Measurements from ENCODE around the gene ZNF638.

The ZNF638 gene

DNA sequence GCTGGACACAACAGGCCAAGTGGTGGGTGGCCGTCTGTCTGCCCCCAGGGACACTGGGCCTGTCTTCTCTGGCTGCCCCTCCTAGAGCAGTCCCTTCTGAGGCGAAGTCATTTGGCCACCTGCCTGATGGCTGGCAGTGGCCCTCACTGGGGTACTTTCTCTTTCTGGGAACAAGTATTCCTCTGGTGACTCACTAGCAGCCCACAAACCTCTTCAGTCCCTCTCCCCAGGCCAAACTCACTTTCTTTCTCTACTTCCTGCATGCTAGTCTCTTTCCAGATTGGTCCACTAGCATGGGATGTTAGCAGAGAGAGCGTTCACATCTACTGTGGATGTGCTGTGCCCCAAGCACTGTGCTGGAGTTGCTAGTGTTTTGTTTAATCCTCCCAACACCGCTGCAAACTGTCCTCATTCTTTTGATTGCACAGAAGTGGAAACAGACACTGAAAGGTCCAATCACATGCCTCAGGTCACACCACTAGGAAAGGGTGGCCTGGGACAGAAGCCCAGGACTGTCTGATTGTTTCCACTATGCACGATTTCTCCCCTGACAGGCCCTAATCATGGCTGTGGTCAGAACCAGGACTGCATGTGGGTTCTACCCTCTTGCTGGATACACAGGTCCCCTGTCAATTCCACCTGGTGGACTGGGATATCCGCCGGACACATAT lies 127.0 kb downstream of the ZNF638 start:
- no peak for DNase-seq

GRCh38 chr2:71459084-71459431 lies 127.5 kb downstream of the ZNF638 start:
- no peak for DNase-seq

GRCh38 chr2:71460056-71460455 lies 128.5 kb downstream of the ZNF638 start:
- DNase-seq = no peak

DNA sequence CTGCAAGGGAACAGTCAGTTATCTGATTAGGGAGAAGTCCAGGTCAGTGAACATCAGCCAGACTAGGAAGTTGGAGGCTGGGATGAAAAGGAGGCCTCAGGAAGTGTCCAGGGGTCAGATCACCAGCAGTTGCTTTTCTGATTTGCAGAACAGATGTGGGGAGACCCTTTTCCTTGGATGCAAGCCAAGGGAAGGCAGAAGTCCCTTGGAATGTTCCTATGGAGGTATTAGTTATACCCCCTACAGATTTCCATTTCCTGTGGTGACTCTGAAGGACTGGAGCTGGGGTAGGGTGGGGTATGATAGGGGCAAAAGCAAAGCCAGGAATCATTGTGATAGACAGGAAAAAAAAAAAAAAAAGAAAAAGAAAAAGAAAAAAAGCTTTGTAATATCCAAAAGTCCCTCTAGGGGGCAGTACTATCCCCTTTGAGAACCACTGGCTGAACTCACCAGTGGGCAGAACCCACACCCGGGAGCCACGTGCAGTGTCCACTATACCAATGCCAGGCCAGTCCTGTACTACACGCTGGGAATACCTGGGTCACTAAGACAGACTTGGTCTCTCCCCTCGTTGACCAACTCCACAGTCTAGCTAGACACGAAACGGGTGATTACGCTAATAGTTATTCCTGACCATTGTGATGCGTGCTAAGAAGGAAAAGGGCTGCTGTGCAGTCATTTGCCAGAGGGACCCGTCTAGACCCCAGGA lies 129.2 kb downstream of the ZNF638 start:
- DNase-seq = no peak

DNA sequence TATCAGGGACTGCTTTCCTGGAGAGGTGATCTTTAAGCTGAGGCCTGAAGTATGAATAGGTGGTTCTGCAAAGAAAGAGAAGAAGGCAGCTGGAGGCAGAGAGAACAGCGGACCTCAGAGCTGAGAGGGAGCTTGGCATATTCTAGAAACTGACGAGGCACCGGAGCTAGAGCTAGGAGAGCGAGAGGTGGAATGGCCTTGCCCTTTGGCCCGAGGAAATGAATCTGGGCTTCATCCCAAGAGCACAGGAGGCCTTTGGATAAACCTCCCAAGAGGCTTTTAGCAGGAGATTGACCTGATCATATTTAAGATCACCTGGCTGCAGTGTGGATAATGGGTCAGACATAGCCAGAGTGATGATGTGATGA lies 129.7 kb downstream of the ZNF638 start:
- DNase-seq = no peak

DNA sequence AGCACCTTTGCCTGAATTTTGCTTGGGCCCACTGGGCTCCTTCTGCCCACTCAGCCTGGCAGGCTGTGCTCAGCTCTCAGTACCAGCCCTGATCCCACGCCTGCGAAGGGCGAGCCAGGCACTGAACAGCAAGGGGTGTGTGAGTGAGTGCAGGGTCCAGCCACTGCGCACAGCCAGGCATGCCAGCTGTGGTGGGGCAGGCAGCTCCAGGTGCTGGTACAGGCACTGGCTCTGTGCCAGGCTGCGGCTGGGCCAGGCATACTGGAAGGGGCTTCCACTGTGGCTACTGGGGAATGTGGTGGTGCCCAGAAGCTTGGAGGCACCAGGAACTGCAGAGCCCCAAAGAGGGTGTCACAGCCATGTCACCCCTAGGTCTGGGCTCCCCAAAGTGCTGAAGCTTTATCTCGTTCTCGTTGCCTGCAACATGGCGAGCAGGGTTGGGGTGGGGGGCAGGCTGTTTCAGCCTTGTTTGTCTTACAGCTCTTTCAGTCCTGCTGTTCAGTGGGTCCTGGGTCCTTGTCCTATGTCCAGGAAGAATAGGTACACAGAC lies 130.5 kb downstream of the ZNF638 start:
- no peak for DNase-seq

- no peak for DNase-seq
These were observed 131.2 kb downstream of the ZNF638 start for GRCh38 chr2:71462641-71463341.

DNA sequence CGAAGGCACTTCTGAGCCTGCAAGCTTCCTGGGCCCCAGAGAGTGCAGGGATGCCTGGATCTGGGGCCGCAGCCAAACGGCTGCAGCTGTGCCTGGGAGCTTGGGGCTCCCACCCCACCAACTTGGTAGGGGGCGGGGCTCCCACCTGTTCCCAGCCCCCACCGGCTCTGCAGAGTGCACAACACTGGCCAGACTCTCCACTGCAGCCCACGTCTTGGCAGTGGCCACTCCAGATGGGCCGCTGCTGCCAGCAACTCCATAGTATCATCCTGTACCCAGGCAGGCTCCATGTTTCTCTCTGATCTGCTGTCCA lies 131.7 kb downstream of the ZNF638 start:
- no peak for DNase-seq

GRCh38 chr2:71464389-71464788 lies 132.8 kb downstream of the ZNF638 start:
- DNase-seq = no peak

DNA sequence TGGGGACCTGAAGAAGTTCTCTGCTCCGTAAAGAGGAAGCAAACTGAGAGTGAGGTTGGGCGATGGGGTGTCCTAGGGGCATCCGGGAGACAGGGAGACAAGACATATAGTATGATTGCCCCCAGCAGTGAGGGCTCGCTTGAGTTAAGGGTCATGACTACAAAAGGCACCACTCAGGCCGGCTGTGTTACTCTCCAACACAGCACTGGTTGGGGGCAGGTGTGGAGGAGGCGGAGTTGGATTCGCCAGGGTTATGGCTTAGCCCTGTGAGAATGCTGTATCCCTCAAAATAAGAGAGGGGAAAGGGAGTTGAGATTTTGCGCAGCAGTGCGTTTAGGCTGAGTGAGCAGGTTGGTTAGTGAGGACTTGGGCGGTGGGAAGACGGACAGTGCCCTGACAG lies 133.8 kb downstream of the ZNF638 start:
- DNase-seq = no peak

DNA sequence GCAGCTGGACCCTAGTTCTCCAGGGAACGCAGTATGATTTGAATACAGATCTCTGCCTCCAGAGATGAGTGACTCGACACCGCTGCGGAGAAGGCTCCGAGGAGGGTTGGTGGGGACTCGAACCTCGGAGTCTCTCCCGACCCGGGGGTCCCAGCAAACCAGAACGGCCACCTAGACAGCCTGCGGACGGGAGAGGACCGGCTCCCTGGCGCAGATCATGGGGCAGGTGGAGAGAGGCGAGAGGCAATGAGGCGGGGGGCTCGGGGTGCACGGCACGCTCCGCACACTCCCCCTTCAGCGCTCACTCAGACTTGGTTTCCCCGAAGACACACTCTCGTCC lies 134.3 kb downstream of the ZNF638 start:
- DNase-seq = no peak

- DNase-seq = no peak
These were observed 135.0 kb downstream of the ZNF638 start for GRCh38 chr2:71466301-71467179.

GRCh38 chr2:71467180-71467815 lies 135.7 kb downstream of the ZNF638 start:
- no peak for DNase-seq

DNA sequence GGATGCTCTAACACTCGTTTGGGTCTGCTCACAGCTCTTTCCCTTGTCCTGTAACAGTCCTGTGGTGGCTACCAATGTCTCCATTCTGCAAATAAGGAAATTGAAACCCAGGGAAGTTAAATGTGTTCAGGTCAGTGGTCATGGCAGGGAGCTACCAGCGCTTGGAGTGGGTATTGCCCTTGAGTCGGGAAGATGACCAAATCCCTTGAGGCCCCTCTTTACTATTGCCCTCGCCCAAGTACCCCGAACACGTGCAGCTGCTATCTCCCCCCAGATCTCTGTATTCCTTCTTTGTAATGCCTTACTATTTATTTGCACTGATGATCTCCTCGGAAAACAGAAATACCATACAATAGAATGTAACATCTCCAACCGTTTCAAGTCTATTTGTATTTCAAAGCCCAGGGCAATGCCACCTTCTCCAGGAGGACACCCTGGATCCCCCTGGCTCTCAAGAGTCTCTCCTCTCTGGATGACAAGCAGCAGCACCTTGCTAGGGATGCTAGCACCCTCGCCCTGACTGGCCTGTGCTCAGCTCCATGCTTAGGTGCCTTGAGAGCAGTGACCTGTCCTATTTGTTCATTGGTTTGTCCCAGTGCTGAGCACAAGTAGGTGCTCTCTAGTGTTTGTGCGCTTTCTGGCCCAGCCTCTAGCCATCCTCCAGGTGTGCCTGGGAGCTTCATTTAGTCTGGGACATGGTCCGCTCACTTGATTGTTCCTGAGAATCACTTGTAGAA lies 136.9 kb downstream of the ZNF638 start:
- no peak for DNase-seq

- no peak for DNase-seq
These were observed 138.1 kb downstream of the ZNF638 start for GRCh38 chr2:71469403-71470398.

DNA sequence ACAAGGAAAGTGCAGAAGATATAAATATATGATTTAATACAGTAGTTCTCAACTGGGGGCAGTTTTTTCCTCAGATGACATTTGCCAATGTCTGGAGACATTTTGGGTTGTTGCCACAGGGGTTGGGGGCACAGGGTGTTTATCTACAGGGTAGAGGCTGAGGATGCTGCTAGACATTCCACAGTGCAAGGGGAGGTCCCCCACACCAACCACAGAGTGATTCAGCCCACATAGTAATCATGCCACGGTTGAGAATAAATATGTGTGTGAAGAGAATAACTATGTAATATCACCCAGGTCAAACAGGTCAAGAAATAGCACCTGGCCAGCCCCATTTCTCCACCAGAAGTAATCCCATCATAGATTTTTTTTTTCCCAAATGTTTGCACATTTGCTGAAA lies 139.7 kb downstream of the ZNF638 start:
- DNase-seq = no peak

- DNase-seq = no peak
These were observed 140.4 kb downstream of the ZNF638 start for GRCh38 chr2:71472019-71472418.

DNA sequence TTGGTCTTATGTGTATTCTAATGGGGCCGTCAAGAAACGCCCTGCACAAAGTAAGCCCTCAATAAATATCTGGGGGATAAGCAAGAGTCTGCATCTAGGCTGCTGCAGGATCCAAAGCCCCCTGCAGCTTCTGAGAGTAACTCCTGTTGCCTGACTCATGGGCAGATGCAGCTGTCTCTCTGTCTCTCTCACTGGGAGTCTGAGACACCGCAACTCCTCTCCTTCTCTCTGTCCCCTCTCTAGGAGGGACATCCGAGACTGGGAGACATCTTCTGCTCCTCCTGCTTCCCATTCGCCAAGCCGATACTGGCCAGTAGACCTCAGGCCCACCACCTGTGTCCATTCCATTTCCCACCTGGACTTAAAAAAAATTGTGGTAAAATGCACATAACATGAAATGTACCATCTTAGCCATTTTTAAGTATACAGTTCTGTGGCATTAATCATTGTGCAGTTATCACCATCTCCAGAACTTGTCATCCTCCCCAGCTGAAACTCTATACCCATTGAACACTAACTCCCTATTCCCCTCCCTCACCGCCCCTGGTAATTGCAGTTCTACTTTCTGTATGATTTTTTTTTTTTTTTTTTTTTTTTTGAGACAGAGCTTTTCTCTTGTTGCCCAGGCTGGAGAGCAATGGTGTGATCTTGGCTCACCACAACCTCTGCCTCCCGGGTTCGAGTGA lies 141.9 kb downstream of the ZNF638 start:
- no peak for DNase-seq

GRCh38 chr2:71474116-71474743 lies 142.6 kb downstream of the ZNF638 start:
- DNase-seq = no peak
